Loucy (cell line): Measurements from ENCODE around the gene ZNF784.
A peak's percentile ranks its signal among the peaks of the same experiment; 100 is the strongest.

Experiments
- H2AFZ ChIP-seq: fragments of 200-600 bp; sonication (generic); 2 replicates; pipeline ENCODE4 v1.6.0; 2016; ENCODE audit warnings: antibody characterized with exemption, mild to moderate bottlenecking, low read length, moderate library complexity
- H3F3A ChIP-seq: fragments of 200-600 bp; 2 replicates; pipeline ENCODE4 v1.6.0; 2016; ENCODE audit warnings: antibody characterized with exemption, low read depth, mild to moderate bottlenecking
- H3K27me3 ChIP-seq: fragments of 200-600 bp; sonication (generic); 2 replicates; pipeline ENCODE4 v1.6.1; 2014; ENCODE audit warnings: low read length, mild to moderate bottlenecking; ENCODE audit not compliant: insufficient read depth, poor library complexity, severe bottlenecking
- H3K36me3 ChIP-seq: fragments of 200-600 bp; sonication (generic); 2 replicates; pipeline ENCODE4 v1.6.1; 2016; ENCODE audit warnings: low read length; ENCODE audit not compliant: insufficient read depth
- H3K4me1 ChIP-seq: fragments of 200-600 bp; sonication (generic); 2 replicates; pipeline ENCODE4 v1.5.1; 2014; ENCODE audit warnings: low read length, mild to moderate bottlenecking; ENCODE audit not compliant: insufficient read depth, poor library complexity, severe bottlenecking
- H3K4me2 ChIP-seq: fragments of 200-600 bp; sonication (generic); 2 replicates; pipeline ENCODE4 v1.6.0; 2014; ENCODE audit warnings: antibody characterized with exemption, low read length, low read depth, mild to moderate bottlenecking; ENCODE audit not compliant: poor library complexity, severe bottlenecking
- H3K4me3 ChIP-seq: fragments of 200-600 bp; sonication (generic); 2 replicates; pipeline ENCODE4 v1.5.1; 2014; ENCODE audit warnings: low read length, mild to moderate bottlenecking, mixed read lengths; ENCODE audit not compliant: poor library complexity, severe bottlenecking
- H3K79me2 ChIP-seq: fragments of 200-600 bp; sonication (generic); 2 replicates; pipeline ENCODE4 v1.6.1; 2014; ENCODE audit warnings: low read length; ENCODE audit not compliant: insufficient read depth
- H3K9ac ChIP-seq: fragments of 200-600 bp; sonication (generic); 2 replicates; pipeline ENCODE4 v1.6.0; 2014; ENCODE audit warnings: mild to moderate bottlenecking, low read depth, low read length, moderate library complexity; ENCODE audit not compliant: poor library complexity, severe bottlenecking
- H3K9me2 ChIP-seq: fragments of 200-600 bp; sonication (generic); replicated peaks from 2 replicates; pipeline ENCODE4 v1.6.1; 2016; ENCODE audit warnings: low read depth, low read length, mixed read lengths
- H3K9me3 ChIP-seq: fragments of 200-600 bp; sonication (generic); 2 replicates; pipeline ENCODE4 v1.6.1; 2014; ENCODE audit warnings: mild to moderate bottlenecking, antibody characterized with exemption, low read length, low read depth; ENCODE audit not compliant: insufficient read depth
- H4K20me1 ChIP-seq: fragments of 200-600 bp; sonication (generic); 2 replicates; pipeline ENCODE4 v1.6.0; 2014; ENCODE audit warnings: antibody characterized with exemption, low read length, mild to moderate bottlenecking; ENCODE audit not compliant: insufficient read depth, poor library complexity, severe bottlenecking
- CTCF ChIP-seq: fragments of 200-600 bp; sonication (generic); conservative IDR thresholded peaks from 2 replicates; pipeline ENCODE4 v1.5.1; 2014; ENCODE audit warnings: mild to moderate bottlenecking, antibody characterized with exemption, low read length
- EZH2phosphoT487 ChIP-seq: fragments of 200-600 bp; IDR thresholded peaks from 2 replicates; pipeline ENCODE4 v1.6.1; 2018; ENCODE audit warnings: antibody characterized with exemption, mild to moderate bottlenecking, moderate library complexity, borderline replicate concordance

Gene ZNF784

GRCh38 chr19:55605637-55606470 is 18.5 kb downstream of the ZNF784 start, which contains the start of gene ZNF865:
ZNF865 (plus strand) TSS chr19:55605647; CDS start chr19:55613619, 7,972 bp downstream.
- Histone ChIP-seq H3K9me2 (no peaks in the 10 kb centered on the region), H3K4me3 (peak within 1 kb of the TSS; percentile 98), H2AFZ (peak within 1 kb of the TSS; percentile 70), H3K79me2 (peaks cover 58% of the 10 kb centered on the region), H3K4me2 (peak within 1 kb of the TSS; percentile 100), H4K20me1 (peaks cover 23% of the 10 kb centered on the region), H3K4me1 (peaks cover 35% of the 10 kb centered on the region), H3F3A (peaks cover 10% of the 10 kb centered on the region), H3K9ac (peak within 1 kb of the TSS; percentile 99), H3K9me3 (no peaks in the 10 kb centered on the region), H3K36me3 (no peaks in the 10 kb centered on the region), H3K27me3 (no peaks in the 10 kb centered on the region)
- TF ChIP-seq EZH2phosphoT487 (no peak), CTCF (peak; percentile 83)

- Histone ChIP-seq H3K4me1 (peaks cover 38% of the 10 kb centered on the region), H3K9ac (peak overlapping the region; percentile 99), H3K9me2 (no peaks in the 10 kb centered on the region), H2AFZ (no peak overlapping the region; the same call in 1 of the 2 replicates), H3K79me2 (peaks cover 61% of the 10 kb centered on the region), H3K36me3 (no peaks in the 10 kb centered on the region), H3F3A (peaks cover 10% of the 10 kb centered on the region), H3K4me2 (peak overlapping the region; percentile 100), H3K9me3 (no peaks in the 10 kb centered on the region), H3K4me3 (peak overlapping the region; percentile 98), H3K27me3 (no peaks in the 10 kb centered on the region), H4K20me1 (peaks cover 23% of the 10 kb centered on the region)
- no peak for TF ChIP-seq CTCF
- no peak for TF ChIP-seq EZH2phosphoT487
Measured at GRCh38 chr19:55605207-55605636, 19.1 kb downstream of the ZNF784 start.

- H3K27me3 ChIP-seq = no peaks in the 10 kb centered on the region
- TF ChIP-seq EZH2phosphoT487 = no peak
- TF ChIP-seq CTCF = no peak
- H3K9ac ChIP-seq = peak overlapping the region; percentile 99
- peak overlapping the region; percentile 98 for H3K4me3 ChIP-seq
- H3K4me2 ChIP-seq = peak overlapping the region; percentile 100
- peaks cover 49% of the 10 kb centered on the region for H3K79me2 ChIP-seq
- H2AFZ ChIP-seq = no peak overlapping the region
- peaks cover 36% of the 10 kb centered on the region for H3K4me1 ChIP-seq
- peaks cover 18% of the 10 kb centered on the region for H4K20me1 ChIP-seq
- no peaks in the 10 kb centered on the region for H3K9me3 ChIP-seq
- no peaks in the 10 kb centered on the region for H3K9me2 ChIP-seq
- H3F3A ChIP-seq = peaks cover 10% of the 10 kb centered on the region
- H3K36me3 ChIP-seq = no peaks in the 10 kb centered on the region
Measured at GRCh38 chr19:55603581-55604292, 20.6 kb downstream of the ZNF784 start.
